Measurements from ENCODE around the gene PGLYRP1.
A peak's percentile ranks its signal among the peaks of the same experiment; 100 is the strongest.

The PGLYRP1 gene

GRCh38 chr19:46032597-46033025, 9.8 kb upstream of the PGLYRP1 start:
- no peak for DNase-seq (ENCODE audit: low spot score)

- DNase-seq (ENCODE audit: low spot score) = no peak
These were observed 9.1 kb upstream of the PGLYRP1 start for GRCh38 chr19:46031781-46032596.

DNA sequence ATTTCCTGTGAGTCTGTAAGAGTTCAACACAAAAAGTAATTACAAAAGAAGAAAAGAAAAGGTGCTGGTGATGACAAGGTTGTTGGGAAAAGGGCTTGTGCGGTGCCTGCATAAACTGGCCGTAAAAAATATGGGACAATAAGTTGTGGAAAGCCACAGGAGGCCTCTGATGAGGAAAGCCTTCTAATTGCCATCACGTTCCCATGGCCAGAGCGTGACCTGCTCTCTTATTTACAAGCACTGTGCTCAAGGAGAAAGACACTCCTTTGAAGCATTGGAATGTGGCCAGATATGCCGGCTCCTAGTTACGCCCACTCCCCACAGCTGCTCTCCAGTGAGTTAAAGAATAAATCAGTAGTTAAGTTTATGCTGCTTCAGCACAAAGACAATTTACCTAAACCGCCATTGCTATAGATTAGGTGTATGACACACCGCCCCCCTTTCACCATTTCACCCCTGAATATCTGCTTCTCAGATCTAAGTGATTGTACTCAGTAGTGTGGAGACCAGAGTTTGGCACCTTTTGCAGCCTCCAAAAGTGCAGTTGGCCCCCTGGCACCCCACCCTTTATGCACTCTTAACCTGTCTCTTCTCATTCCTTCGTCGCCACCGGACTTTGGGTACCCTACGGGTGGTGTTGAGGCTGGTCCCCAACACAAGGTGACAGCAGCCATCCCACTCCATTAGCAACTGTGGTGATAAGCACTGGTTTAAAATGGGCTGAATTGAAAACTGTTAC, 8.1 kb upstream of the PGLYRP1 start:
- no peak for DNase-seq (ENCODE audit: low spot score)

- no peak for DNase-seq (ENCODE audit: low spot score)
These were observed 3.0 kb upstream of the PGLYRP1 start for GRCh38 chr19:46025835-46026234.

- no peak for DNase-seq (ENCODE audit: low spot score)
These were observed 492 bp upstream of the PGLYRP1 start for GRCh38 chr19:46023311-46023779.

DNA sequence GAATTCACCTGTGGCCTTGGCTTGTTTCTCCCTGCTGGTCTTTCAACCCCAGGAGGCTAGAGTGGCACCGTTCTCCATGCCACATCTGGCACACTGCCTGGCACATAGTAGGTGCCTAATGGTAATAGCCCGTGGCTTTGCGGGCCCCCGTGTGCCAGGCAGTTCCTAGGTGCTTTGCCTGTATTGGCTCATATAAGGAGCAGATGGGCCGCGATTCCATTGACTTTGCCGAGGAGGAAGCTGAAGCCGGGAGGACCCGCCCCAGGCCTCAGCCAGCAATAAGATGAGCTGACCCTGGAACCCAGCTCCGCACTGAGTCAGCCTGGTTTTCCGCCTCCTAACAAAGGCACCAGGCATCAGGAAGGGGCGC, 807 bp downstream of the PGLYRP1 start:
- no peak for DNase-seq (ENCODE audit: low spot score)

- DNase-seq (ENCODE audit: low spot score) = no peak
These were observed 1.3 kb downstream of the PGLYRP1 start for GRCh38 chr19:46021531-46022041.

- no peak for DNase-seq (ENCODE audit: low spot score)
These were observed 2.1 kb downstream of the PGLYRP1 start for GRCh38 chr19:46020819-46021125.

DNA sequence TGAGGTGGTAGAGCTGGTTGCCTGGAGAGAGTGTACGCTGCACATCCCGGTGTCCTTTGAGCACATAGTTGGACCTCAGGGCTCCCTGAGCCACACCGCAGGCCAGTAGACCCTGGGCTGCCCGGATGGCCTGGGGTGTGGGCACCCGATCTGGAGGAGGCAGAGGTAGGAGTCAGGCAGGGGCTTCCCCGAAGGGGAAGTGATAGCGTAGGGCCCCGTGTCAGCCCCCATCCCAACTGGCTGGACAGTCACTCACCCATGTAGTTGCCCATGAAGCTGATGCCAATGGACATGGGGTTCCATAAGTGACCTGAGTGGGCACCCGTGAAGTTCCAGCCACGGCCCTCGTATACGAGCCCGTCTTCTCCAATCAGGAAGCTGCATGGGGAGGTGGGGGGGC, 3.6 kb downstream of the PGLYRP1 start:
- no peak for DNase-seq (ENCODE audit: low spot score)

- no peak for DNase-seq (ENCODE audit: low spot score)
These were observed 4.1 kb downstream of the PGLYRP1 start for GRCh38 chr19:46018729-46019251.

DNA sequence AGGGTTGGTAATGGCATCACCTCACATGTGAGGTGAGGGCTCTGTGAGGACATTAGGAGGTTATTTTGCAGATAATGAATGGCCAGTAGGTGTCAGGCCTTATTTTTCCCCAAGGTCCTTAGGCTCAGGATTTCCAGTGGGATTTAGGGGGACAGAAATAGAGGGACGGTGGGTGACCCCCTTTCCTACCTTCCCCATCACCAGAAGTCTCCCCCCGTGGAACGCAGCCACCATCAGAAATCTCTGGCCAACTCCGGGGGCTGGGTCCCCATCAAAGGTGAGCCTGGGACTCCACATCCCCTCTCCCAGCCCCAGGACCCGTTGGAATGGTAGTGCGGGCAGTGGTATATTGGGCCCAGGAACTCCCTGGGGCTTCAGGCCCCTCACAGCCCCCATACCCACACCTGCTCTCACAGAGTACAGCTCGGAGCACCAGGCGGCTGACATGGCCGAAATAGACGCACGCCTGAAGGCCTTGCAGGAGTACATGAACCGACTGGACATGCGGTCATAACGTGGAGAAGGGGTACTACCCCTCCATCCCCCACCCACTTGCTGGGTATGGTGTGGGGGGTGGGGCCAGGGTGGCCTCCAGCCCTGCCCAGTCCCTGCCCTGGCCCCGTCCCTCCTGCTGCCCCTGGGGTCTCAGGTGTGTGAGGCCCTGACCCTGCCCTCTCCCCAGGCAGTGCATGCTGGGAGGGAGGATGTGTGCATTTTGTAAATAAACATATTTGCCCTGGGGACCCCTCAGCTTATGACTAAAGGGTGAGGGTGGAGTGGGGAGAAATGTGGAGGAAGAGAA, 4.8 kb downstream of the PGLYRP1 start:
- no peak for DNase-seq (ENCODE audit: low spot score)

GRCh38 chr19:46017095-46017429, 5.8 kb downstream of the PGLYRP1 start:
- no peak for DNase-seq (ENCODE audit: low spot score)

- peak; percentile 87 for DNase-seq (ENCODE audit: low spot score)
These were observed 6.3 kb downstream of the PGLYRP1 start for GRCh38 chr19:46016426-46017094.

GRCh38 chr19:46015687-46016425, 7.0 kb downstream of the PGLYRP1 start:
- no peak for DNase-seq (ENCODE audit: low spot score)

- DNase-seq (ENCODE audit: low spot score) = no peak
These were observed 7.7 kb downstream of the PGLYRP1 start for GRCh38 chr19:46014941-46015686.

GRCh38 chr19:46014534-46014933, 8.3 kb downstream of the PGLYRP1 start:
- no peak for DNase-seq (ENCODE audit: low spot score)

DNA sequence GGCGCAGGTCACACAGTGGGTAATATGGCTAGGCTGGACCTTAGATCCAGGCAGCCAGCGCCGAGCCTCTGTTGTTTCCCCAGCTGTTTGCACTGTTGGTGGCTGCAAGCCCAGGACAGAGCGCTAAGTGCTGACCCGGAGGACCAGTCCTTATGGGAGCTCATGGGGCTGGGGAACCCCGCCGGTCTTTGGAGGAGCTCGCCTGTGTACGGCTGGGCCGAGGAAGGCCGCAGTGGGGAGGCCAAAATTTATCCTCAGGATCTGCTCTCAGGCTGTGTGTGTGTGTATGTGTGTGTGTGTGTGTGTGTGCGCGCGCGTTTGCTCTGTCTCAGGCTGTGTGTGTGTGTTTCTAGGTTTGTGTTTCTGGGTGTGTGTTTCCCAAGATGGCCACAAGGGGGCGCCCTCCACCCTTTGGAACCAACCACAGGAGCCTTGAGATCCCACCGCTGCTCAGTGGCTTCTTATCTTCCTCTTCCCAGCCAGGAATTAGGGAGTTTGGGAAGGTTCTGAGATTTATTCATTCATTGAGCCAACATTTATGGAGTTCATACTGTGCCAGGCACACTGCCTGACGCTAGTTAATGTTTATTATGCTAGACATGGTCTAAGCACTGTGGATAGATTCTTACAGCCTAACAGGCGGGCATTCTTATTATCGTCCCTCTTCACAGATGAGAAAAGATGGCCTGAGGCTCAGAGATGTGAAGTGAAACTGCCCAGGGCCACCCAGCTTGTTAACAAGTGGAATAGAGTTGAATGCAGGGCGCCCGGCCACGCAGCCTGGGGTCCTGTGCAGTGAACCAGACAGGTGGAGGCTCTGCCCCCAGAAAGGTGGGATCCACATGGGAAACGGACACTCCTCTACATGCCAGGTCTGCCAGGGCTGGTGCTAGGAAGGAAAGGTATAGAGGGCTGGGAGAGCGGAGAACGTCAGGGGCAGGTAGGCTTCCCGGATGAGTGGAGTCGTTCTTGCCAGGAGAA, 13.0 kb downstream of the PGLYRP1 start:
- DNase-seq (ENCODE audit: low spot score) = no peak

DNA sequence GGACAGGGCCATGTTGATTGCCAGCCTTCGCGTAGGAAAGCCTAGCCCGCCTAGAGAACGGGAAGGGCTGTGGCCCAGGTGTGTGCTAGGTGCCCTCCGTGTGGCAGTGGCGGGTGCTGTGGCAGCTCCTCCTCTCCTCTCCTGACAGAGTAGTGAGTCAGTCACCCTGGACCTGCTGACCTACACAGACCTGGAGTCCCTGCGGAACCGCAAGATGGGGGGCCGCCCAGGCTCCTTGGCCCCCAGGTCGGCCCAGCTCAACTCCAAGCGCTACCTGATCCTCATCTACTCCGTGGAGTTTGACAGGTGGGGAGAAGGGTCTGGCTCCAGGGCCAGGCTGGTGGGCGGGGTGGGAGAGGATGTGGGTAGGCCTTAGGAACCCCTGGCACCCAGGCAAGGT, 16.4 kb downstream of the PGLYRP1 start:
- no peak for DNase-seq (ENCODE audit: low spot score)

DNA sequence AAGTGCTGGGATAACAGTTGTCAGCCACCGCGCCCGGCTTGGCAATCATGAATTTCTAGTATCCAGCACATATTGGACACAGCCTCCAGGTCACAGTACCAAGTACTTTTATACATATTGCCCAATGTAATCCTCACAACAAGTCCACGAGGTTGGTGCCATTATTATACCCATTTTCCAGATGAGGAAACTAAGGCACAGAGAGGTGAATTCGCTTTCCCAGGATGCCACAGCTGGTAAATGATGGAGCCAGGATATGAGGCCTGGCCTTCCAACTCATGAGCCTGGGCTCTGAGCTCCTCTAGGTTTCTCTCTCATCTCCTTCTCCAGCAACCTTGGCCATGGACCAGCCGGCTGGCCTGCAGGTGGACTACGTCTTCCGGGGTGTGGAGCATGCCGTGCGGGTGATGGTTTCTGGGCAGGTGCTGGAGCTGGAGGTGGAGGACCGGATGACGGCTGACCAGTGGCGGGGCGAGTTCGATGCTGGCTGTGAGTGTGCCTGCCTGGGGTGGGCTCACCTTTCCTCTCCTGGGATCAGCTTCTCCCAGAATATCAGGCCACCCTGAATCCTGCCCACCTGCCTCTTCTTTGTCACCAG, 20.1 kb downstream of the PGLYRP1 start:
- no peak for DNase-seq (ENCODE audit: low spot score)
